Measurements from ENCODE around the gene CADPS2.

The CADPS2 gene

GRCh38 chr7:122770686-122771335 is 115.4 kb downstream of the CADPS2 start:
- DNase-seq, result no peak
- CTCF ChIA-PET, result no interaction called here
- H3K9me3 Mint-ChIP-seq, result peaks cover 1% of the 10 kb centered on the region
- H3K36me3 Mint-ChIP-seq, result no peaks in the 10 kb centered on the region
- no peak overlapping the region for H3K27ac Mint-ChIP-seq
- no peak overlapping the region for H3K4me3 Mint-ChIP-seq
- H3K4me1 Mint-ChIP-seq, result no peaks in the 10 kb centered on the region
- H3K27me3 Mint-ChIP-seq, result no peaks in the 10 kb centered on the region

GRCh38 chr7:122768827-122769226 is 117.4 kb downstream of the CADPS2 start:
- H3K27ac Mint-ChIP-seq, result no peak overlapping the region
- H3K4me3 Mint-ChIP-seq, result no peak overlapping the region
- H3K9me3 Mint-ChIP-seq, result peaks cover 2% of the 10 kb centered on the region
- no peaks in the 10 kb centered on the region for H3K4me1 Mint-ChIP-seq
- no peaks in the 10 kb centered on the region for H3K36me3 Mint-ChIP-seq
- no peaks in the 10 kb centered on the region for H3K27me3 Mint-ChIP-seq
- no peak for DNase-seq
- CTCF ChIA-PET, result no interaction called here

- Mint-ChIP-seq H3K27me3 (no peaks in the 10 kb centered on the region), H3K9me3 (peaks cover 2% of the 10 kb centered on the region), H3K4me1 (no peaks in the 10 kb centered on the region), H3K36me3 (no peaks in the 10 kb centered on the region), H3K4me3 (no peak overlapping the region), H3K27ac (no peak overlapping the region)
- DNase-seq, result no peak
- CTCF ChIA-PET, result no interaction called here
These were observed 118.9 kb downstream of the CADPS2 start for GRCh38 chr7:122767339-122767738.

GRCh38 chr7:122766593-122766992 is 119.7 kb downstream of the CADPS2 start:
- peaks cover 2% of the 10 kb centered on the region for H3K9me3 Mint-ChIP-seq
- H3K27me3 Mint-ChIP-seq, result no peaks in the 10 kb centered on the region

GRCh38 chr7:122764902-122765301 is 121.4 kb downstream of the CADPS2 start:
- Mint-ChIP-seq H3K36me3 (no peaks in the 10 kb centered on the region), H3K4me3 (no peak overlapping the region), H3K27me3 (no peaks in the 10 kb centered on the region), H3K27ac (no peak overlapping the region), H3K9me3 (peaks cover 2% of the 10 kb centered on the region), H3K4me1 (no peaks in the 10 kb centered on the region)
- no peak for DNase-seq
- CTCF ChIA-PET, result no interaction called here

More at GRCh38 chr7:122766593-122766992, 119.7 kb downstream of the CADPS2 start:
- no peak overlapping the region for H3K4me3 Mint-ChIP-seq
- CTCF ChIA-PET, result no interaction called here
- H3K27ac Mint-ChIP-seq, result no peak overlapping the region
- no peaks in the 10 kb centered on the region for H3K36me3 Mint-ChIP-seq
- no peak for DNase-seq
- no peaks in the 10 kb centered on the region for H3K4me1 Mint-ChIP-seq

- no peak for DNase-seq
- CTCF ChIA-PET, result no interaction called here
- no peaks in the 10 kb centered on the region for H3K27me3 Mint-ChIP-seq
- no peak overlapping the region for H3K4me3 Mint-ChIP-seq
- H3K9me3 Mint-ChIP-seq, result peaks cover 2% of the 10 kb centered on the region
- no peaks in the 10 kb centered on the region for H3K4me1 Mint-ChIP-seq
- no peaks in the 10 kb centered on the region for H3K36me3 Mint-ChIP-seq
- H3K27ac Mint-ChIP-seq, result no peak overlapping the region
These were observed 122.2 kb downstream of the CADPS2 start for GRCh38 chr7:122764020-122764419.

- Mint-ChIP-seq H3K9me3 (peaks cover 2% of the 10 kb centered on the region), H3K36me3 (no peaks in the 10 kb centered on the region), H3K27ac (no peak overlapping the region), H3K4me1 (no peaks in the 10 kb centered on the region), H3K27me3 (no peaks in the 10 kb centered on the region), H3K4me3 (no peak overlapping the region)
- CTCF ChIA-PET, result no interaction called here
- no peak for DNase-seq
These were observed 124.2 kb downstream of the CADPS2 start for GRCh38 chr7:122762071-122762470.

GRCh38 chr7:122758501-122758900 is 127.8 kb downstream of the CADPS2 start:
- H3K27ac Mint-ChIP-seq, result no peak overlapping the region
- DNase-seq, result no peak
- CTCF ChIA-PET, result no interaction called here
- no peak overlapping the region for H3K4me3 Mint-ChIP-seq
- no peaks in the 10 kb centered on the region for H3K9me3 Mint-ChIP-seq
- H3K36me3 Mint-ChIP-seq, result no peaks in the 10 kb centered on the region
- no peaks in the 10 kb centered on the region for H3K4me1 Mint-ChIP-seq
- H3K27me3 Mint-ChIP-seq, result no peaks in the 10 kb centered on the region

GRCh38 chr7:122756860-122757259 is 129.4 kb downstream of the CADPS2 start:
- H3K4me3 Mint-ChIP-seq, result no peak overlapping the region
- no peaks in the 10 kb centered on the region for H3K9me3 Mint-ChIP-seq
- H3K27ac Mint-ChIP-seq, result no peak overlapping the region
- no peaks in the 10 kb centered on the region for H3K36me3 Mint-ChIP-seq
- H3K27me3 Mint-ChIP-seq, result no peaks in the 10 kb centered on the region
- no peaks in the 10 kb centered on the region for H3K4me1 Mint-ChIP-seq
- no peak for DNase-seq
- CTCF ChIA-PET, result no interaction called here

GRCh38 chr7:122755696-122756095 is 130.6 kb downstream of the CADPS2 start:
- Mint-ChIP-seq H3K4me3 (no peak overlapping the region), H3K9me3 (no peaks in the 10 kb centered on the region), H3K4me1 (no peaks in the 10 kb centered on the region), H3K27me3 (no peaks in the 10 kb centered on the region), H3K27ac (no peak overlapping the region), H3K36me3 (no peaks in the 10 kb centered on the region)
- CTCF ChIA-PET, result no interaction called here
- DNase-seq, result no peak

GRCh38 chr7:122752583-122752982 is 133.7 kb downstream of the CADPS2 start:
- Mint-ChIP-seq H3K27ac (no peak overlapping the region), H3K4me1 (no peaks in the 10 kb centered on the region), H3K36me3 (no peaks in the 10 kb centered on the region), H3K4me3 (no peak overlapping the region), H3K27me3 (no peaks in the 10 kb centered on the region), H3K9me3 (no peaks in the 10 kb centered on the region)
- no peak for DNase-seq
- CTCF ChIA-PET, result no interaction called here

GRCh38 chr7:122750389-122750788 is 135.9 kb downstream of the CADPS2 start:
- Mint-ChIP-seq H3K27me3 (no peaks in the 10 kb centered on the region), H3K27ac (no peak overlapping the region), H3K9me3 (no peaks in the 10 kb centered on the region), H3K4me3 (no peak overlapping the region), H3K36me3 (no peaks in the 10 kb centered on the region), H3K4me1 (no peaks in the 10 kb centered on the region)
- DNase-seq, result no peak
- CTCF ChIA-PET, result no interaction called here

- H3K27me3 Mint-ChIP-seq, result no peaks in the 10 kb centered on the region
- no peaks in the 10 kb centered on the region for H3K9me3 Mint-ChIP-seq
- no peak for DNase-seq
- H3K4me1 Mint-ChIP-seq, result no peaks in the 10 kb centered on the region
- CTCF ChIA-PET, result no interaction called here
- no peak overlapping the region for H3K4me3 Mint-ChIP-seq
- H3K27ac Mint-ChIP-seq, result no peak overlapping the region
- H3K36me3 Mint-ChIP-seq, result no peaks in the 10 kb centered on the region
These were observed 138.1 kb downstream of the CADPS2 start for GRCh38 chr7:122748195-122748594.

- H3K27me3 Mint-ChIP-seq, result no peaks in the 10 kb centered on the region
- no peaks in the 10 kb centered on the region for H3K36me3 Mint-ChIP-seq
- no peak for DNase-seq
- H3K4me3 Mint-ChIP-seq, result no peak overlapping the region
- H3K4me1 Mint-ChIP-seq, result no peaks in the 10 kb centered on the region
- H3K27ac Mint-ChIP-seq, result no peak overlapping the region
- no peaks in the 10 kb centered on the region for H3K9me3 Mint-ChIP-seq
- CTCF ChIA-PET, result no interaction called here
These were observed 139.3 kb downstream of the CADPS2 start for GRCh38 chr7:122746948-122747347.

- H3K4me3 Mint-ChIP-seq, result no peak overlapping the region
- H3K27ac Mint-ChIP-seq, result no peak overlapping the region
- H3K36me3 Mint-ChIP-seq, result no peaks in the 10 kb centered on the region
- no peaks in the 10 kb centered on the region for H3K27me3 Mint-ChIP-seq
- CTCF ChIA-PET, result no interaction called here
- no peaks in the 10 kb centered on the region for H3K4me1 Mint-ChIP-seq
- no peak for DNase-seq
- H3K9me3 Mint-ChIP-seq, result no peaks in the 10 kb centered on the region
These were observed 143.0 kb downstream of the CADPS2 start for GRCh38 chr7:122743211-122743610.

GRCh38 chr7:122738947-122739346 is 147.3 kb downstream of the CADPS2 start:
- no peak for DNase-seq
- Mint-ChIP-seq H3K4me1 (no peaks in the 10 kb centered on the region), H3K36me3 (no peaks in the 10 kb centered on the region), H3K9me3 (peaks cover 2% of the 10 kb centered on the region), H3K4me3 (no peak overlapping the region), H3K27me3 (no peaks in the 10 kb centered on the region), H3K27ac (no peak overlapping the region)
- CTCF ChIA-PET, result no interaction called here
